Muscle of back (tissue), 13 donors: ENCODE measurements around the gene YPEL2. TPM values are rescaled to one million over a fixed set of nuclear protein-coding genes. Genes with fewer than 3 reads are reported as not detected.
A peak's percentile ranks its signal among the peaks of the same experiment; 100 is the strongest.
"Not testable (repeated sequence)": the region's sequence is repeated elsewhere in the genome, so short reads cannot be mapped to it uniquely, and the experiment has no call there.

Experiments used
- DNase-seq, 3 donors: peaks; one replicate each; pipeline versions ENCODE4 v3.0.0 to v3.0.0-alpha.2; 2013
- long read RNA-seq, 9 donors: transcript quantifications; one replicate each; lab custom pipeline, GENCODE V29; 2026
- polyA plus RNA-seq, 10 donors: library from polyadenylated mRNA; unstranded; fragments of 120-200 nt; gene quantifications; one replicate each; pipeline ENCODE4 v1.2.1, GENCODE V29; 2013; ENCODE audit not compliant: insufficient read length in 10 of 10

Gene YPEL2, protein sequence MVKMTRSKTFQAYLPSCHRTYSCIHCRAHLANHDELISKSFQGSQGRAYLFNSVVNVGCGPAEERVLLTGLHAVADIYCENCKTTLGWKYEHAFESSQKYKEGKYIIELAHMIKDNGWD
- 10 to 100 TPM; 10.8 to 17.4 (median 14.4) TPM for polyA plus RNA-seq
- long read RNA-seq, donor 1, full-length matches to known transcripts: 2 of 2 reads
- long read RNA-seq, donor 1, partial matches to known transcripts: 0 of 2 reads
- long read RNA-seq, donor 1, other reads (novel, unspliced or antisense): 0 of 2 reads
- long read RNA-seq, donor 2, full-length matches to known transcripts: 3 of 3 reads
- long read RNA-seq, donor 2, partial matches to known transcripts: 0 of 3 reads
- long read RNA-seq, donor 2, other reads (novel, unspliced or antisense): 0 of 3 reads
- long read RNA-seq, donor 3: 0 reads
- long read RNA-seq, donor 4, full-length matches to known transcripts: 4 of 4 reads
- long read RNA-seq, donor 4, partial matches to known transcripts: 0 of 4 reads
- long read RNA-seq, donor 4, other reads (novel, unspliced or antisense): 0 of 4 reads
- long read RNA-seq, donor 5, full-length matches to known transcripts: 6 of 6 reads
- long read RNA-seq, donor 5, partial matches to known transcripts: 0 of 6 reads
- long read RNA-seq, donor 5, other reads (novel, unspliced or antisense): 0 of 6 reads
- long read RNA-seq, donor 6, full-length matches to known transcripts: 7 of 7 reads
- long read RNA-seq, donor 6, partial matches to known transcripts: 0 of 7 reads
- long read RNA-seq, donor 6, other reads (novel, unspliced or antisense): 0 of 7 reads
- long read RNA-seq, donor 7, full-length matches to known transcripts: 3 of 3 reads
- long read RNA-seq, donor 7, partial matches to known transcripts: 0 of 3 reads
- long read RNA-seq, donor 7, other reads (novel, unspliced or antisense): 0 of 3 reads
- long read RNA-seq, donor 8, full-length matches to known transcripts: 1 of 1 reads
- long read RNA-seq, donor 8, partial matches to known transcripts: 0 of 1 reads
- long read RNA-seq, donor 8, other reads (novel, unspliced or antisense): 0 of 1 reads
- long read RNA-seq, donor 9, full-length matches to known transcripts: 1 of 1 reads
- long read RNA-seq, donor 9, partial matches to known transcripts: 0 of 1 reads
- long read RNA-seq, donor 9, other reads (novel, unspliced or antisense): 0 of 1 reads

DNA sequence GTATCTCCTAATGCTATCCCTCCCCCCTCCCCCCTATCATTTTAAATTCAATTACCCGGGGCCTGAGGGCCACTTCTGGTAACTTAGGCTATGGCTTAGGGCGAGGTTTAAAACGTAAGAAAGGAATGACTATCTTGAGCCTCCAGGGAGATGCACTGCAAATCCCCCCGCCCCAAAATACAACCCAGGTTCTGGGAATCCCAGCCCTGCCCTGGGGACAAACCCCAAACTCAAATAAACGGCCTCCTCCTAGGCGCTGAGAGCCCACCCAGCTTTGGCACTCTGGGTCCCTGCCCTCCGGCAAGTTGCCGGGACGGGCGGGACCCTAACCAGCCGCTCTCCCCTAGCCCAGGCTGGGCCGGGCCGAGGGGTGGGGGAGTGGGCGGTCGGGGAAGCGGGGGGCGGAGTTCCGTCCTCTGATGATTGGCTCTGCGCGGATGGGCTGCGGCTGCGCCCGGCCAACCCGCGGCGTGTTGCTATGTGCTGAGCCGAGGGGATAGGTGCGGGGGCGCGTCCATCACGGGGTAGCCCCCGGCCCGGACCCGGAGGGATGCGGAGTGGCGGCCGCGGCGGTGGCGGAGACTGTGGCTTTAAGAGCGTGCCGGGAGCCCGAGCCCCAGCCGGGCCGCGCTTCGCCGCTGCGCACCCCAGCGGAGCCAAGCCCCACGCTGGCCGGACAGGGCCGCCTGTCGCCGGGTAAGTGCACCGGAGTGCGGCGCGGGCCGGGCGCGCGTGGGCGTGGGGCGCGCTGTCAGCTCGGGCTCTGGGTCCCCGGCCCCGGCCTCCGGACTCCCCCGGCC lies at the start of gene YPEL2:
Gene YPEL2, plus strand, starts transcription at position 527 of the 800 bp plus-strand sequence. CDS start 21,755 bp downstream, outside the sequence.
- DNase-seq: peak; percentile 96 to 98 (median 96)

DNA sequence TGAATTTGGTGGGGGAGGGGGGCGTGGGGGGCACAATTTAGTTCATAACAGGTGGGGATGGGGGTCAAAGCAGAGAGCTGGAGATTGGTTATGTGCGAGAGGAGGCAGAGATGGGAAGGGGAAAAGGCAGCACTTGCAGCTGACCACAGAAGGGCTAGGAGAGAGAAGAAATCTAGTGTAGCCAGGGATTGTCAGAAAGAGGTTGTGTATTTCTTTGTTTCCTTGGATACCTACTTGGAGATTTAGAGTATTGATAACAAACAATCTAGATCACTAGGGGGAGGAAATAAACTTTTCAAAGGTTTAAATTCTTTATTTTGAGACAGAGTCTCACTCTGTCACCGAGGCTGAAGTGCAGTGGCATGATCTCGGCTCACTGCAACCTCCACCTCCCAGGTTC lies 47.1 kb upstream of the YPEL2 start:
- DNase-seq: peak in 1 of 3 donors; percentile 20

DNA sequence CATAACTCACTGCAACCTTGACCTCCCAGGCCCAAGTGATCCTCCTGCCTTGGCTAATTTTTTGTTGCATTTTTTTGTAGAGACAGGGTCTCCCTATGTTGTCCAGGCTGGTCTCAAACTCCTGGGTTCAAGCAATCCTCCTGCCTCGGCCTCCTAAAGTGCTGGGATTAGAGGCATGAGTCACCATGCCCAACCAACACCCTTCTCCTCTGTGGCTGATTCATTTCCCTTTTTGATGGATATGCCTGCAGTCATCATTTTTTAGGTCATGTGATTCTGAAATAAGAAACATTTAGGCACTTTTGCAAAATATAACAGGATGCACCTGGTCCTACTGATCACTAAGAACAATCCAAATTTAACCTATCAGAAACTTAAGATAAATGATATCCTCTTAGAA lies 44.0 kb upstream of the YPEL2 start:
- no peak for DNase-seq

DNA sequence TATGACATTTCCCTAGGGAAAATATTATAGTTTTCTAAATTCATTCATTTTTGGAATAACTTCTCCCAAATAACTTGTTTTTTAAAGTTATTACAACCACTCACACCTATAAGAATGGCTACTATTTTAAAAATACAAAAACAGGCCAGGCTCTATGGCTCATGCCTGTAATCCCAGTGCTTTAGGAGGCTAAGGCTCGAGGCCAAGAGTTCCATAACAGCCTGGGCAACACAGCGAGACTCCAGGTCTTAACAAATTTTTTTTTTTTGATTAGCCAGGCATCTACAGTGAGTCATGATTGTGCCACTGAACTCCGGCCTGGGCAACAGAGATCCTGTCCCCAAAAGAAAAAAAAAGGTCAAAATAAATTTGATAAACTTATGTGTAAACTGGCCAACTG lies 43.6 kb upstream of the YPEL2 start:
- DNase-seq: no peak

DNA sequence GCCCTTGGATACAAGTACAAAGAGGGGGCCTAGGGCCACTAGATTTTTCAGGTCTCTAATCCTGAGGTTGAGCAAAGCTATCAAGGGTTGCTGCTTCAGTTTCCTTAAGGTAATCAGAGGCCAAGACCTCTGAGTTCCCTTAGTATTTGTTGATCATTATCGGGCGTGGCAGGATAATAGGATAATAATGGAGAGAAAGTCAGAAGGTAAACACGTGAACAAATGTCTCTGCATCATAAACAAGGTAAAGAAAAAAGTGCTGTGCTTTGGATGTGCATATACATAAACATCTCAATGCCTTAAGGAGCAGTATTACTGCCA lies 41.5 kb upstream of the YPEL2 start:
- DNase-seq: no peak

DNA sequence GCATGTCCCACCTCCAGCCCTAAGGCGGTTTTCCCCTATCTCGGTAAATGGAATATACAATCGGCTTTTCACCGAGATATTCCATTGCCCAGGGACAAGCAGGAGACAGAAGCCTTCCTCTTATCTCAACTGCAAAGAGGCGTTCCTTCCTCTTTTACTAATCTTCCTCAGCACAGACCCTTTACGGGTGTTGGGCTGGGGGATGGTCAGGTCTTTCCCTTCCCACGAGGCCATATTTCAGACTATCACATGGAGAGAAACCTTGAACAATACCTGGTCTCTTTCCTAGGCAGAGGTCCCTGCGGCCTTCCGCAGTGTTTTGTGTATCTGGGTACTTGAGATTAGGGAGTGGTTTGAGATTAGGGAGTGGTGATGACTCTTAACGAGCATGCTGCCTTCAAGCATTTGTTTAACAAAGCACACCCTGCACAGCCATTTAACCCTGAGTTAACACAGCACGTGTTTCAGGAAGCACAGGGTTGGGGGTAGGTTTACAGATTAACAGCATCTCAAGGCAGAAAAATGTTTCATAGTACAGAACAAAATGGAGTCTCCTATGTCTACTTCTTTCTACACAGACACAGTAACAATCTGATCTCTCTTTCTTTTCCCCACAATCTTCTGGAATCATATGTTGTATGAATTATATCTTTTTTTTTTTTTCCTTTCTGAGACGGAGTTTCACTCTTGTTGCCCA lies 41.0 kb upstream of the YPEL2 start:
- DNase-seq: not testable (repeated sequence)

DNA sequence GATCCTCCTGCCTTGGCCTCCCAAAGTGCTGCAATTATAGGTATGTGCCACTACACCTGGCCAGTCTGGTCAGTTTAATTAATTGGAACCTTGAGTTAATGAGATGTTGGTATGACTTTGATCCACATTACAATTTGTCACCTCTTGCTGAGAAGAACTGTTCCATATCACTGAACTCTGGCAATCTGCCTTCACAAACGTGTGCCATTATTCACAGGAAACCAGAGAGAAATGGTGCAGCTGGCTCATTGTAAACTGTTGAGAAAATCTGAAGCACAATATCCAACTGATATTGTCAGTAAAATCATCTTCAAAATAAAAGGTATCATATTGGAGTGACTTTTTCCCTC lies 39.3 kb upstream of the YPEL2 start:
- DNase-seq: no peak

DNA sequence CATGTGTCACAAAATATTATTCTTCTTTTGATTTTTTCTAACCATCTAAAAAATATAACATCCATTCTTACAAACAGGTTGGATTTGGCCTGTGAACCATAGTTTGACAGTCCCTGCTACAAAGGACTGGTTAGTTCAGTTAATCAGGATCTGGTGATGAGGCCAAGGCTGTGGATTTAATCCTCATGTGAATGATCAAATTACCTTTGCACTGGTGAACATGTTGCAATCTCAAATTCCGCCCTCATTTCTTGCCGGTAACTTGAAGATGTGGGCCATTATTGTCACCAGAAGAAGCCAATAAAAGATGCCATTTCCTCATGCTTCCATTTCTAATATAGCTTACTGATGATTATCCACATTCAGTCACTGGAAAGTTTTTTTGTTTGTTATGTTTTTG lies 35.3 kb upstream of the YPEL2 start:
- no peak for DNase-seq

DNA sequence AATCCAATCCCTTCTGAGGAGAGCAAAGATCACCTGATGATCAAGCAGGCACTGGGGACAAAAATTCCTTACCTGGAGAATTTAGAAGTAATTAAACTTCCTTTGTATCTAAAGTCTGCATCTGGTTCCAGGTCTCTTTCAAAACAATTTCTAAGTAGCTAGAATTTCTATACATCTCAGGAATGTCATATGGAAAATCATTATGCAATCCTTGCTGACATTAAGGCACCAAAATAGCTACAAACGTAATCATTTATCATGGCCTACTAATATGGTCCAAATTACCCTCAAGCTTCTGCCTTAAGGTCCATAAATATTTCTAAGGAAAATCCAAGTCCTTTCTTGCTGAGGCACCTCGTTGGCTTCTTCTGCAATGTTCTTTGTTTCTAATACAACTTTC lies 32.9 kb upstream of the YPEL2 start:
- no peak for DNase-seq

DNA sequence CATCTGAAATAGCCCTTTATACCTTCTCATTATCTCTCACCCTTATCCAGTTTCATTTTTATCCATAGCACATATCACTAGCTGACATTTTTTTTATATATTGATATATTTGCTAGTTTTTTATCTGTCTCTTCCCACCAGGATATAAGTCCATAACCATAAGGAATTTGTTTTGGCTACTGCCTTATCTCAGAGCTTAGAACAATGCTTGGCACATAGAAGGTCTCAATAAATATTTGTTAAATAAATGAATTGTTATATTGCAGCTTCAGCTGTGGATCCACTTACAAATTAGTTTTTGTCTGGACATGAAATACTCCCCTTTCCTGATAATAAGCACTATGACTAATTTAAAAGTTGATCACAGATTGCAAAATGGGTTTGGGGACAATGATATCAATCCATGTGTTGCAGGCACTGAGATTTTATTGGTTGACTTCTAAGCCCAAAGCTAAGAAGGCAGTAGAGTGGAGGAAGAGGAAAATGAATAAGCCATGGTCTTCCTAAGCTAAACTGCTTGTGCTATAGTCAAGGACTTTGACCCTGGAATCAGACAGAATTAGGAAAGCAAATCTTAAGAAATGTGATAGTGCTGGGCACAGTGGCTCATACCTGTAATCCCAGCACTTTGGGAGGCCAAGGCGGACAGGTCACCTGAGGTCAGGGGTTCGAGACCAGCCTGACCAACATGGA lies 31.9 kb upstream of the YPEL2 start:
- no peak for DNase-seq

DNA sequence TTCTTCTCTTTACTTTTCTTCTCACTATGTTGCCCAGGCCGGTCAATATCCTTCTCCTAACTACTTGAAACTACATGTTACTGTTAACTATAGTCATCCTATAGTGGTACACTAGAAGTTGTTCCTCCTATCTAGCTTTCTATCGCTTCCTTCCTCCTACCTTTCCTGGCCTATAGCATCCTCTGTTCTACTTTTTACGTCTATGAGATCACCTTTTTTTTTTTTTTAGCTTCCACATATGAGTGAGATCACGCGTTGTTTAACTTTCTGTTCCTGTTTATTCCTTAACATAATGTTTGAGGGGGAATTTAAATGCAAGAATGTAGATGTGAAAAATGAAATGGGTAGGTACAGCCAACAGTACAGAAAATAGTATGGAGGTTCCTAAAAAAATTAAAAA lies 30.5 kb upstream of the YPEL2 start:
- no peak for DNase-seq

DNA sequence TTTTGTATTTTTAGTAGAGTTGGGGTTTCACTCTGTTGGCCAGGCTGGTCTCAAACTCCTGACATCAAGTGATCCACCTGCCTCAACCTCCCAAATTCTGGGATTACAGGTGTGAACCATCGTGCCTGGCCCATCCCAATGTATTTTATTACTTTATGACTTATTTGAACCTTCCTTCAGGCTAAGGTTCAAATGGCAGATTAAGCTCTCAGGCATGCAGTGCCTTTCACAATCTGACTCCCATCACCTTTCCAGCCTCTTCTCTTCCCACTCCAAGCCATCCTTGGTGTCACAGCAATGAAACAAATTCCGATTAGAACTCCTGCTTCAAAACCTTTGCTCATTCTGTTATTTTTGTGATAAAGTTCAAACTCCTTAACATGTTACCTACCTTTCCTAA lies 26.6 kb upstream of the YPEL2 start:
- no peak for DNase-seq

DNA sequence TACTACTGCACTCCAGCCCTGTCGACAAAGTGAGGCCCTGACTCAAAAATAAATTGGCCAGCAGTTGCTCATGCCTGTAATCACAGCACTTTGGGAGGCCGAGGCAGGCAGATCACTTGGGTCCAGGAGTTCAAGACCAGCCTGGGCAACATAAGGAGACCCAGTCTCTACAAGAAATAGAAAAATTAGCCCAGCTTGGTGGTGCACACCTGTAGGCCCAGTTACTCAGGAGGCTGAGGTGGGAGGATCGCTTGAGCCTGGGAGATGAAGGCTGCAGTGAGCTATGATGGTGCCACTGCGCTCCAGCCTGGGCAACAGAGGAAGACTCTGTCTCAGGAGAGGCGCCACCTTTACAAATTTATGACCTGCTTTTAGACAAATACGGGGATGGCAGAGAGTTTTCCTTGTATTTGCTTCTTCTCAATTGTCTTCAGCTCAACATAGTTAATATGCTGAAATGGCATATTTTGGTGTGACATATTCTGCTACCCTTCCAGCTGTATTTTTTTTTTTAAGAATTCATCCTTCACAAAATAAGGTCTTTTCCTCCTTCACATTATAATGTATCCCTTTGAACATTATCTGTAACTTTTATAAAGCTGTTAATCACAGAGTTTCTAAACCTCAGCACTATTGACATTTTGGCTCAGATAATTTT lies 21.1 kb upstream of the YPEL2 start:
- DNase-seq: no peak

DNA sequence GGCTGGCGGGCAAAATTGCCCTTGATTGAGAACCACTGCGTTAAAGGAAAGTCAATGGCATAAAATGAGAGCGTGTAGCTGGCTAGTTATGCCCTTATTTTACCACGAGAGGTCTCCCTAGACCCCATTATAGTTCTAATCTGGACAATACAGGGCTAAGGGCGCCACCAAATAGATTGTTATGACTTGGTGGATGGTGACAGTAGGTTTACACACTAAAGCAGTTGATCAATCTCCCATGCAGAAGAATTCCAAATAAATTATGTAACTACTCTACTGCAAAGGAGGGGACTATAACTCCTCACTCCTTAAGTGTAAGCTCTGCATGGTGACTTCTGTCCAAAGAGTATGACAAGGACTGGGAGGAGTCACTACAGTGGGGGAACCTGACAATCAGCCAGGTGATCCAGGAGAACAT lies 20.4 kb upstream of the YPEL2 start:
- DNase-seq: peak; percentile 47 to 81 (median 65)

DNA sequence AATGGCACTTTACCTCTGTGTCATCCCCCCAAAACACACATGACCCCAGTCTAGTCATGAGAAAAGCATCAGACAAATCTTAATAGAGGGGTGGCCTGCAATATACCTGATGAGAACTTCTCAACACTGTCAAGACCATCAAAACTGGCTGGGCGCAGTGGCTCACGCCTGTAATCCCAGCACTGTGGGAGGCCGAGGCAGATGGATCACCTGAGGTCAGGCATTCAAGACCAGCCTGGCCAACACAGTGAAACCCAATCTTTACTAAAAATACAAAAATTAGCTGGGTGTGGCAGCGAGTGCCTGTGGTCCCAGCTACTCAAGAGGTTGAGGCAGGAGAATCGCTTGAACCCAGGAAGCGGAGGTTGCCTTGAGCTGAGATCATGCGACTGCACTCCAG lies 19.9 kb upstream of the YPEL2 start:
- not testable (repeated sequence) for DNase-seq

DNA sequence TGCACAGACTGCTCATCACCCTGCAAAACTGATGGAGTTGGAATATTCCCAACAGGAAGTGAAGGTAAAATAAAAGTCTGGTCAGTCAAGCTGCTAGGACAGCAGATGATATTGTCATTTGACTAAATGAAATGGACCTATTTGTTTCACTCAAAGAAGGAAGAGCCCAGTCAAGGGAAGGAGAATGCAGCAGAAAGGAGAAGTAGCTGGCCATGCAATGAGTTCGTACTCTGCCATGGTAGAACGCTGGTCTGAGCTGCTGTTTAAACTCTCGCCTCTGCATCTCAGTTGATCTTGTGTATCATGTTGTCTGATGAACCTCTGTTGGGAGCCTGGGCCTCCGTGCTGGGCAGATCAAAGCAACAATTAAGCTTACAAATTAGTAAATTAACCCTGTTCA lies 15.6 kb upstream of the YPEL2 start:
- no peak for DNase-seq

DNA sequence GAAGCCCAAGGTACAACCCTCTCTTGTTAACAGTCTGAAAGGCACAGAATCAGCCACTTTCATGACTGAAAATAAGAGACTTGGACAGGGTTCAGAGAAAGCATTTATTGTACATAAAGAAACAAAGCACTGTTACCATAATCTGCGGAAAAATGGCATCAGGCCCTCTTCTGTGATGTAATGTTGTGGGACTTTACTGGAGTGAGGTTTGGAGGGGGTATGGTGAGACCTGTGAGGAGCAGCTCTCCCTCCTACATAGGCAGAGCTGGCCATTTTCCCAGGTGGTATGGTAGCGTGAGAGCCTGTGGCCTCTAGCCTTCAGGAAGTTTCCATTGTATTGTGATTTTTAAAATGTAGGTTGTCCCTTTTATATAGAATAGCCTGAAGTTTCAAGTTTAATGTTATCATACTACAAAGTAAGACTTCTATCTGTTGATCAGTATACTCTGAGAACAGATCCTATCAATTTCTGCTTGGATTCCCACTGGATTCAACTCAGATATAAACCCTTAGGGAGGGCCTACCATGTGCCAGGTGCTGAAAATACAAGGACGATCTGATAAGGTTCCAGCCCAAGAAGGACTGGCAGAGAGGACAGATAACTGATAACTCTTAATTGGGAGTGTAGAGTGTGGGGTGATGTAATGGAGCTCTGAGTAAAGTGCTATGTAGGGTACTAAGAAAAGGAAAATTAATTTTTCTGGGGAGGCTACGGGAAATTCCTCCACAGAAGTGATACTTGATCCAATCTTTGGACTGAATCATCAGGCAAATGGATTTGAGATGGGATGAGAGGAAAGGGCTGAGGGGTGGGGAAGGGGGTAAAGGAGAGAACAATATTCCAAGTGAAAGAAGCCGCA lies 4.1 kb upstream of the YPEL2 start:
- no peak for DNase-seq

DNA sequence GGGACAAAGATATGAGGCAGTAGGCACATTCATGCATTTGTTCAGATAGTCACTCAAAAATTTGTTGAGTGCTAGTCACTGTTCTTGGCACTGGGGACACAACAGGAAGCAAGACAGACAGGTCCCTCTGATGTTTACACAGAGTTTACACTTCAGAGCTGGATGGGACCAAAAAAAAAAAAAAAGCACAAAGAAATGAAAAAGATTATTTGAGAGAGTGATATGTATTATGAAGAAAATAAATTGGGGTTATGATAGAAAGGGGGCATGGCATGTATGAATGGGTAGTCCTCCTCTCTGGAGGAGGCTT lies 3.5 kb upstream of the YPEL2 start:
- DNase-seq: no peak

DNA sequence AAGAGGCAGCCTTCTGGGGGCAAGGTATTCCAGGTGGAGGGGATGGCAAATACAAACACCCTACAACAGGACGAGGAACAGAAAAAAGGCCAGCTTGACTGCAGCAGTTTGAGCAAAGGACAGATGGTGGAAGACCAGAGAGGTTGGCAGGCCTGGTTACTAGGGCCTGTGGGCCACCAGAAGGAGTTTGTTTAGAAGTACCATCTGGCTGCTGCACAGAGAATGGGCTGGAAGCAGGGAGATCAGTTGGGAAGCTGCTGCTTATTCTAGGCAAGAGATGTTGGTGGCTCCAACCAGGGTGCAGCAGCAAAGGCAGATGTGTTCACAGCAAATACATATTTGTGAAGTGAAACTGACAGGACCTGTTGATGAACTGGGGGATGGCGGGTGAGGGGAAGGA lies 2.9 kb upstream of the YPEL2 start:
- DNase-seq: no peak
